GM23248 (cell line): ENCODE results near the gene ANKRD42.

Experiments used
- EZH2 ChIP-seq: fragments of 200-600 bp; sonication (generic); IDR thresholded peaks from 2 replicates; pipeline ENCODE4 v1.6.1; 2018; ENCODE audit warnings: antibody characterized with exemption, mild to moderate bottlenecking; ENCODE audit not compliant: insufficient read depth, poor library complexity, severe bottlenecking
- EZH2phosphoT487 ChIP-seq: fragments of 200-600 bp; sonication (generic); IDR thresholded peaks from 2 replicates; pipeline ENCODE4 v1.6.1; 2018; ENCODE audit warnings: antibody characterized with exemption, moderate library complexity, mild to moderate bottlenecking, low read depth; ENCODE audit not compliant: insufficient read depth

- TF ChIP-seq EZH2, result no peak
- no peak for TF ChIP-seq EZH2phosphoT487
Observed at GRCh38 chr11:83222499-83222898, 29.0 kb downstream of the ANKRD42 start.
